T1000 (cell line): ENCODE results near the gene PLEKHA1.

Experiments used
- DNase-seq: peaks from one replicate; lab custom pipeline; 2025; ENCODE audit warnings: mixed read lengths; lab: John Stamatoyannopoulos, UW

Gene PLEKHA1

DNA sequence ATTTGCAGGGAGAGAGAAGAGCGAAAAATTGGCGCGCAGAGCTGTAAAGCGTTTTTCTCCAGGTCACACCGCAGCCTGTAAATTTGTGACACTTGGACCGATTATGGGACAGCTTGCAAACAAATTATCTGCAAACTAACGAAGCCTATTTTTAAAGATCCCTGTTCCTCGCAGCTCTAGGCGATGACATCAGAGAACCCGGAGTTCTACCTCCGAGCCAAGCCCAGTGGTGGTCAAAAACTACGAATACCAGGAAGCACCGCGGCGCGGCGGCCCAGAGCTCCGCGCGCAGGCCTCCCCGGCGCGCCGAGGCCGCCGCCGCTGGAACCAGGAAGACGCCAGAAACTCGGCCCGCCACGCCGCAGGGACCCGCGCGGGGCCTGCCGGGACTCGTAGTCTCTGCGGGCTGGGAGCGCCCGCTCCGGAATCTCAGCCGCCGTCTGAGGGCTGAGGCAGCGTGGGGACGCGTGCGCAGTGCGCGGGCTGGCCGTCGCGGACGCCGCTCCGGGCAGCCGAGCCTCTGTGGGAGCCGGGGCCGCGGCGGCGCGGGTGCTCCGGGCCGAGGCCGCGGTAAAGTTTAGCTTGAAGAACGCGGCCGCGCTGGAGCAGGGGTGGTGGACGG is at the start of gene PLEKHA1:
Gene PLEKHA1, plus strand, starts transcription at position 472 of the 622 bp plus-strand sequence. CDS start 18,493 bp downstream, outside the sequence.
- DNase-seq, result peak; percentile 96

DNA sequence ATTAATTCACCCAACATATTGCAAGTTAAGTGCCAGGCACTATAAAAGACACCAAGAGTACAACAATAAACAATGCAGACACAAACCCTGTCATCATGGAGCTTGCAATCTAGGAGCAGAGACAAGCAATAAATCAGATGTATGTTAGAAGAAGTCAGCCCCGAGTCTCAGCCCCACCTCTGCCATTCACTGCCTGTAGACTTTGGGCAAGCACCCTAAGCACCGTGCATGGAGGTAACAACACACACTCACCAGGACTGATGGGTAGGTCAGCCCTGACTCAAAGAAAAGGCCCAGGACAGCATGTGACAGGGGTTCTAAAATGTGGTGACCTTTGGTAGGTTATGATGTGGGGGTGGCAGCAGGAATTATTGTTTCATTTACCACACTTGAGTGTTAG is 49.3 kb upstream of the PLEKHA1 start:
- DNase-seq, result no peak

DNA sequence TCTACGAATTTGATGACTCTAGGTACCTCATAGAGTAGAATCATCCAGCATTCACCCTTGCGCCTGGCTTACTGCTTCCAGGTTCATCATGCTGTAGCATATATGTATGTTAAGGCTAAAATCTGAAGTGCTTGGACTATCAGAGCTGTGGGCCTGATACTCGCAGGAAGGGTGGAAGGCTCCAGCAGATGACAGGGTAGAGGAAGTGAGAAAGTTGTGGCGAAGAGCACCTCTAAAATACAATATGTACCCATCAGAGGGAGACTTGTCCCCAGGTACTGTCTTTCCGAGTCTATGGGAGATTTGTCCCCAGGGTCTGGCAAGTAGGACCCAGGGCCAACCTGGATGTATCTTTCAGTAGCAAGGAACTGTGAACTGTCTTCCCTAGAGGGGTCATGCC is 48.1 kb upstream of the PLEKHA1 start:
- no peak for DNase-seq

DNA sequence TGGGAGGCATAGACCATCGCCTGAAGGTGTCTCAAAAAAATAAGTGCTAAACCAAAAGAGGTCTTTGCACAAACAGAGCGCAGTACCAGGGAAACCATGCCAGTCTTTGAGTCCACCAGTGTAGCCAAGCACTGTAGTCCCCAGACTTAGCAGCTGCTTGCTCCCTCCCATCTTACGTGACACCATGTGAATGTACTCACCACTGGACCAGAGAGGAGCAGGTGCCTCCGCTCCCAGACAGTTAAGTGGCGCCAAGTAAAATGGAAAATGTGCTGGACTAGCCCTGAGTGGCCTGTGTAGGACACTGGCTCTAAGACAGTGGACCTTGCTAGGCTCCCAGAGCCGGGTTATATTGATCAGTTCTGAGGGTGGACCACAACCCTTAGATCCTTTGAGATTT is 47.7 kb upstream of the PLEKHA1 start:
- no peak for DNase-seq

- no peak for DNase-seq
These were observed 47.0 kb upstream of the PLEKHA1 start for GRCh38 chr10:122327237-122328206.

DNA sequence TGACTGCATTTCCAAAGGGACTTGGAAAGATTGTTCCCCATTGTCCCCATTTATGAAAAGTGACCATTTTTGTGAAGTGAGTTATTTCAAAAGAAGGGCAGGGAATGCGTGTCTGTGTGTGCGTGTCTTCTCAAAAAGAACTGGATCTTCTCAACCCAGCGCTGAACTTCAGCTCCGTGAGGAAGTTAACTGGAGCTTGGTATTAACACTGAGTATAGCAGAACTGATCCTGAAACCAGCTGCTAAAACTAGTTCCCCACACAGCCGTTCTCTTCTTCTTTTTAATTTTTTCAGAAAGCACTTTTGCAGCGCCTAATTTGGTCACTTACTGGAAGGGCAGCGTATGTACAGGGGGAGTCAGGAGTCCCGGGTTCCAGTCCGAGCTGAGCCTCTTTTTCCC is 45.8 kb upstream of the PLEKHA1 start:
- no peak for DNase-seq

DNA sequence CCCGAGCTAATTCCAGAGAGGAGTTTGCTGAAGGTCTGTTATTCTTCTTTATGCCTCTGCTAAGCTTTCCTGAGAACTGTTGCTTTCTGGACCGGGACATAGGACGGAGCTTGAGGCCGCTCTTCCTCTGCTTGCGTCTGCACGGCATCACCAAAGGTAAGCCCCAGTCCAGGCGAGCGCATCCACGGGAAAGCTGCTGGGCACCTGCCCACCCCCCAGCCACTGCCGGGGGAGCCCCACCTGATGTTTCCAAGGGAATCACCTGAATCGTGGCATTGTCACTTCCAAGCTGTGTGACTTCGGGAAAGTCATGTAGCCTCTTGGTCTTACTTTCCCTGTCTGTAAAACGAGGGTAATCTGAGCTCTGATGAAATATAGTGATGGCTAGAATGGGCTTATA is 45.1 kb upstream of the PLEKHA1 start:
- DNase-seq, result no peak

DNA sequence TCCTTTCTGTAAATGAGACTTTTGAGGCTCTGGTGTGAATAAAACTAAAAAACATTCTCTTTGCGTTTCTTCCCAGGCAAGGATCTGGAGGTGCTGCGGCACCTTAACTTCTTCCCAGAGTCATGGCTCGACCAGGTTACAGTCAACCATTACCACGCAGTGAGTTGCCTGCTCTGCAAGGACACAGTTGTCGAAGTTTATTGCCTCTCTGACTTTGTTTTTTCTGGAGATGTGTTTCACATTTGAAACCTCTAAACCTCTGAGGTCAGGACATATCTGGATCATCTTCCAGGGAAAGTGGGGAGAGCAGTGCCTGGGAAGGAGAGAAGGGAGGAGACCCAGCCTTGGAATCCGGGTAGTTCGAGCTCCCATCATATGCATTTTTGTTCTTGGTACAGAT is 43.4 kb upstream of the PLEKHA1 start:
- no peak for DNase-seq

- no peak for DNase-seq
These were observed 42.7 kb upstream of the PLEKHA1 start for GRCh38 chr10:122331615-122332446.

DNA sequence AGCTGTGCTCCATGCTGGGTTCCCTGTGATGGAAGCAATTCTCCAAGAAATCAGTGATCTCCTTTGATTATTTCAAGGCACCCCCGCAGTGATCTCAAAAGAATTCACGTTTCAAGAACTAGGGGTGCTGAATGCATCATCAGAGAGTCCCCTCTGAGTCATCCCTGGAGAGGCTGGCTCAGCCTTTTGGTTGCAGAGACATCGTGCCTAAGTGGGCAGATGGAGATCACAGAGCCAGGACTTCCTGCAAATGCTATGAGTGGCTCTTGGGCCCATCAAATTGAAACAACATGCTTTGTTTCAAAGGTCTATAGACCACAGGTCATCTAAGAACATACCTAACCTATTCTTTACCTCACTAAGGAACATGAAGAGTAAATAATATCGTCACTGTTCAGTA is 41.5 kb upstream of the PLEKHA1 start:
- DNase-seq, result no peak

DNA sequence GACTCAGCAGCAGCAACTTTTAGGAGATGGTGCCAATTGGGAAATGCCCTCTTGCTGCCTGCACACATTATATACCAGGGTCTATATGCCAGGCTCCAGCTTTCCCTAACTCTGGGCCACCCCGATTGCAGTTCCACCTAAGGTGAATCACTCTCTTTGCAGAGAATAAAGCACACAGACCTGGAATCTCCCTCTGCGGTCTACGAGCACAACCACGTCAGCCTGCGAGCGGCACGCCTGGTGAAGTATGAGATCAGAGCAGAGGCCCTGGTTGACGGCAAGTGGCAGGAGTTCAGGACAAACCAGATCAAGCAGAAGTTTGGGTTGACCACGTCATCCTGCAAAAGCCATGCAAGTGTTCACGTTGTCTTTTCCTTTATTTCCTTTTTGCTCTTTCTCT is 38.2 kb upstream of the PLEKHA1 start:
- no peak for DNase-seq

- no peak for DNase-seq
These were observed 37.5 kb upstream of the PLEKHA1 start for GRCh38 chr10:122336961-122337360.

DNA sequence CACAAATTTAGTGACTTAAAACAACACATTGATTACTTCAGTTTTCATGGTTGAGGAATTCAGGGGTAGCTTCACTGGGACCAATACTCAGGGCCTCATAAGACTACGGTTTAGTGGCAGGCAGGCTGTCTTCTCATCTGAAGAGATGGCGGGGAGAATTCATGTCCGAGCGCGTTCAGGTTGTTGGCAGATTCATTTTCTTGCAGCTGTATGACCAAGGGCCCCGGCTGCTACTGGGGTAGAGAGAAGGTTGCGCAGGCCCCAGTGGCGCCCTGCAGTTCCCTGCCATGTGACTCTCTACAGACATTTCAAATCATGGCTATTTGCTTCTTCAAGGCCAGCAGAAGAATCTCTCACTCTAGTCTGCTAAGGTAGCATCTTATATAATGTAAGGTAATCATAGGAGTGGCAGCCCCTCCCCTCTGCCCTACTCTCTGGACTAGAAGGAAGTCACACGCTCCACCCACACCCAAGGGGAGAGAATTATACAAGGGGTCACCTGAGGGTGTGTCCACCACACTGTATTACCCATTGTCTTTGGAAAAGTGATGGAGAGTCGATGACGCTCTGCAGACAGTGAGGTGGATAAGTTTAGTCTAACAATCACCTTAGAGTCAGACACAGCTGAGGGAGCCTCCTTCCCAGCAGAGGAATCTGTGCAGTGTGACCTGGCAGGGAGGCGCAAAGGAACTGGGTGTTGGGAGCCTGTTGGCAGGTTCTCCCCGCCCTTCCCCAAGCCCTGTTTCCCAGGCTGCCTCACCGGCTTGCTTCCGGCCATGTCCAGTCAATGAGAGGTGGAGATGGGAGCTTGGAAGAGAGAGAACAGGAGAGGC is 35.7 kb upstream of the PLEKHA1 start:
- DNase-seq, result no peak

GRCh38 chr10:122341141-122341810 is 33.2 kb upstream of the PLEKHA1 start:
- DNase-seq, result no peak

GRCh38 chr10:122342293-122343134 is 32.0 kb upstream of the PLEKHA1 start:
- no peak for DNase-seq

- no peak for DNase-seq
These were observed 31.2 kb upstream of the PLEKHA1 start for GRCh38 chr10:122343135-122343800.

DNA sequence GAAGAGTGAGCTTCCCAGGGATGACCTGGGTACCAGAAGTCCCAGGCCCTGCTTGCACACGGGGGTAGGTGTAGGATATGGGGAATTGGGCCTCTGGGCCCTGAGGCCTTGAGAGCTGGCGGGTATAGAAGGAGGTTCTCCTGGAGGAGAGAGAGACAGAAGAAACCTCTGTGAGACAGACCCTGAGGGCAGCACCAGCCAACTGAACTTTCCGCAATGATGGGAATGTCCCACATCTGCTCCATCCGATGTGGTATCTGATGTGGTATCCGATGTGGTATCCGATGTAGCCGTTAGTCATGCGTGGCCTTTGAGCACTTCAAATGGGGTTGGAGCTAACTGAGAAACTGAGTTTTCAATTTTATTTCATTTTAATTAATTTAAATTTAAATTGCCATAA is 30.6 kb upstream of the PLEKHA1 start:
- no peak for DNase-seq

- no peak for DNase-seq
These were observed 29.7 kb upstream of the PLEKHA1 start for GRCh38 chr10:122344741-122345258.

GRCh38 chr10:122346326-122346950 is 28.1 kb upstream of the PLEKHA1 start:
- DNase-seq, result no peak
